ENCODE results near the gene C2orf68. TPM values are rescaled to one million over a fixed set of nuclear protein-coding genes. Genes with fewer than 3 reads are reported as not detected.
"Not testable (repeated sequence)": the region's sequence is repeated elsewhere in the genome, so short reads cannot be mapped to it uniquely, and the experiment has no call there.

Gene C2orf68
- total and polyA plus RNA-seq, 2 of the 13 experiments (the other 11 are each of a cell fraction or from before 2014, with no cell fraction given) = 47.1 to 77.4 TPM

- 0 out of 2 replicates have a peak, but pooled peaks have one; percentile 78 for TF ChIP-seq HBP1 (CRISPR knock-in tag; IDR thresholded peaks at IDR 0.05; ENCODE audit: low read depth)
- 0 out of 2 replicates have a peak, but pooled peaks have one; percentile 56 for TF ChIP-seq AHR (CRISPR knock-in tag; IDR thresholded peaks at IDR 0.05)
Measured at GRCh38 chr2:85560812-85561279, 51.0 kb downstream of the C2orf68 start (continued).

- DNase-seq (ENCODE audit: low spot score); H2AFZ ChIP-seq (ENCODE audit: low read length); H3K9me3 ChIP-seq (ENCODE audit: low read length); CTCF ChIA-PET (ENCODE audit: low intra/inter-chr PET ratio, low total read pairs); H4K20me1 ChIP-seq (ENCODE audit: insufficient read depth, low read length); H3K27me3 ChIP-seq (ENCODE audit: control insufficient read depth in 1 of 2, insufficient read depth in 2 of 2, low read length in 2 of 2); FAIRE-seq; BruUV-seq (replicated peaks); in situ Hi-C loops (cut with HindIII; ENCODE audit: extremely low pct_ligation_motif_present, low pct_unique_long_range_greater_than_20kb): not testable (repeated sequence)
- H3K4me2 ChIP-seq (ENCODE audit: low read depth, low read length) = peak overlapping the region; percentile 96
- H3K27ac ChIP-seq (ENCODE audit: extremely low read length, insufficient read depth, low read length) = peak overlapping the region; percentile 91
- 2% methylated on average over 12 of the region's 12 CpGs for WGBS (ENCODE audit: low lambda C conversion rate)
- H3K36me3 ChIP-seq (replicated peaks in 1 of 2; ENCODE audit: control insufficient read depth in 1 of 2, insufficient read depth in 2 of 2, low read length in 2 of 2) = peaks cover 7 to 35% of the 10 kb centered on the region in 2 experiments
- intact Hi-C loops (cut with micrococcal nuclease; ENCODE audit: unreplicated experiment) = loop anchor here (2.0 kb wide), 1 partner anchor 16 kb away; the partner anchor contains the start of gene VAMP8
- POLR2A ChIA-PET = interaction anchor here (0.8 to 20.8 kb wide), 17 partner anchors 10 to 253 kb away, joined by 3 to 645 read pairs (median 18); partner anchors contain the start of genes C2orf68, ELMOD3, MAT2A and RETSAT
- TF ChIP-seq, protein P1, sequence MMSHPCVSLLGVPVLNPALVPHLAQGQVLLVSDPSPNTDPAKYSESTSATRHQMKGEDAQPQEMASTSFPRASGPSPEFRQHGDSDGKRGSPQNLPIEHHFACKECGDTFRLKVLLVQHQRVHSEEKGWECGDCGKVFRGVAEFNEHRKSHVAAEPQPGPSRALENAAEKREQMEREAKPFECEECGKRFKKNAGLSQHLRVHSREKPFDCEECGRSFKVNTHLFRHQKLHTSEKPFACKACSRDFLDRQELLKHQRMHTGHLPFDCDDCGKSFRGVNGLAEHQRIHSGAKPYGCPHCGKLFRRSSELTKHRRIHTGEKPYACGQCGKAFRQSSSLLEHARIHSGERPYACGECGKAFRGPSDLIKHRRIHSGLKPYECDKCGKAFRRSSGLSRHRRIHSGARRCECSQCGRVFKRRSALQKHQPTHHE (CRISPR knock-in tag; IDR thresholded peaks at IDR 0.05; ENCODE audit: borderline replicate concordance) = 0 out of 2 replicates have a peak, but pooled peaks have one; percentile 2
- 0 out of 2 replicates have a peak, but pooled peaks have one; percentile 25 for TF ChIP-seq ZNF350 (CRISPR knock-in tag; IDR thresholded peaks at IDR 0.05; ENCODE audit: borderline replicate concordance, low read depth)
- 0 out of 2 replicates have a peak, but pooled peaks have one; percentile 23 for TF ChIP-seq ZNF772 (CRISPR knock-in tag; IDR thresholded peaks at IDR 0.05)
- TF ChIP-seq, protein P2, sequence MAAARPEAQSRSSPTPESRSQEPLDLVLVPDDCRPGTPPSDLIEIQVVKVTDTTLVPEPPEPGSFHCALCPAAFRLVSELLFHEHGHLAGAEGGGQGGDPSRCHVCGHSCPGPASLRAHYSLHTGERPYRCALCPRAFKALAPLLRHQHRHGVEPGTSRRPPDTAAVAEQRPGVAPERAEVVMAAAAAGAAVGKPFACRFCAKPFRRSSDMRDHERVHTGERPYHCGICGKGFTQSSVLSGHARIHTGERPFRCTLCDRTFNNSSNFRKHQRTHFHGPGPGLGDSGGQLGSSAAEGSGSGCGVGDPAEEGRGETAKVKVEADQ (CRISPR knock-in tag; IDR thresholded peaks at IDR 0.05; ENCODE audit: borderline replicate concordance) = 0 out of 2 replicates have a peak, but pooled peaks have one; percentile 8
- TF ChIP-seq ETV6 (CRISPR knock-in tag; conservative IDR thresholded peaks at IDR 0.05) = 0 out of 2 replicates have a peak, but pooled peaks have one; percentile 13
- 0 out of 2 replicates have a peak, but pooled peaks have one; percentile 52 for TF ChIP-seq SRY (CRISPR knock-in tag; IDR thresholded peaks at IDR 0.05)
- peak; percentile 50; the same call in 1 of the 2 replicates for TF ChIP-seq ZNF430 (CRISPR knock-in tag; IDR thresholded peaks at IDR 0.05)
- peak; percentile 48; the same call in 1 of the 2 replicates for TF ChIP-seq POGZ (CRISPR knock-in tag; IDR thresholded peaks at IDR 0.05)
- 0 out of 2 replicates have a peak, but pooled peaks have one; percentile 32 for TF ChIP-seq NRL (CRISPR knock-in tag; IDR thresholded peaks at IDR 0.05; ENCODE audit: borderline replicate concordance)
- H3K9ac ChIP-seq (ENCODE audit: insufficient read depth, low read depth, low read length) = peak overlapping the region; percentile 92
- peak; percentile 1; the same call in 1 of the 3 replicates for ATAC-seq
- peaks cover 41% of the 10 kb centered on the region for H3K79me2 ChIP-seq (ENCODE audit: insufficient read depth, low read length)
- H3K4me1 ChIP-seq (ENCODE audit: insufficient read depth, low read length) = peaks cover 55% of the 10 kb centered on the region
- peak overlapping the region; percentile 84 to 98 (median 91) for H3K4me3 ChIP-seq (replicated peaks in 1 of 3; ENCODE audit: insufficient read depth in 1 of 3, low read depth in 2 of 3, low read length in 3 of 3)
Measured at GRCh38 chr2:85560403-85560726, 51.5 kb downstream of the C2orf68 start.
